ENCODE results near the gene OR8D1. TPM values are rescaled to one million over a fixed set of nuclear protein-coding genes. Genes with fewer than 3 reads are reported as not detected.

The OR8D1 gene
- total RNA-seq, 1 donor from 2014 or later, result not detected

DNA sequence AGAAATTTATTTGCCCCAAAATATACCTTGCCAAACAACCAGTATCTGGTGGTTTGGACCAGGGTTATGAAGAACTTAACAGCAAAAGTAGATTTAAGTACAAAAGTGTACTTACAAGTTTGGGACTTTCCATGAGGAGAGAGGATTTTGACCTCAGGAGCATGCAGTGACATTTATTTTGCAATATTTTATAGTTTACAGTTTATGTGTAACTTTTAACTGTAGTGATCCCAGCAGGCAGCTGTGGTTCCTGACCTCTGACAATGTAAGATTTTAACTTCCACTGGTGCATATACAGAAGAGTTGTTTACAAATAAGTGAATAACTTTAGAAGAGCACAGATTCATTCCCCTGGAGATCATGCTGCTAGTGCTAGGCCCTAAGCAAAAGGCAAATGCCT, 6.7 kb downstream of the OR8D1 start:
- Histone ChIP-seq H3K27me3 (ENCODE audit: control insufficient read depth, insufficient read depth, low read length) (no peaks in the 10 kb centered on the region), H3K36me3 (ENCODE audit: control insufficient read depth, insufficient read depth, low read length) (no peaks in the 10 kb centered on the region), H3K4me3 (ENCODE audit: low read depth, low read length) (no peak overlapping the region)
- DNase-seq (ENCODE audit: low read depth), result no peak
- TF ChIP-seq, protein P1, sequence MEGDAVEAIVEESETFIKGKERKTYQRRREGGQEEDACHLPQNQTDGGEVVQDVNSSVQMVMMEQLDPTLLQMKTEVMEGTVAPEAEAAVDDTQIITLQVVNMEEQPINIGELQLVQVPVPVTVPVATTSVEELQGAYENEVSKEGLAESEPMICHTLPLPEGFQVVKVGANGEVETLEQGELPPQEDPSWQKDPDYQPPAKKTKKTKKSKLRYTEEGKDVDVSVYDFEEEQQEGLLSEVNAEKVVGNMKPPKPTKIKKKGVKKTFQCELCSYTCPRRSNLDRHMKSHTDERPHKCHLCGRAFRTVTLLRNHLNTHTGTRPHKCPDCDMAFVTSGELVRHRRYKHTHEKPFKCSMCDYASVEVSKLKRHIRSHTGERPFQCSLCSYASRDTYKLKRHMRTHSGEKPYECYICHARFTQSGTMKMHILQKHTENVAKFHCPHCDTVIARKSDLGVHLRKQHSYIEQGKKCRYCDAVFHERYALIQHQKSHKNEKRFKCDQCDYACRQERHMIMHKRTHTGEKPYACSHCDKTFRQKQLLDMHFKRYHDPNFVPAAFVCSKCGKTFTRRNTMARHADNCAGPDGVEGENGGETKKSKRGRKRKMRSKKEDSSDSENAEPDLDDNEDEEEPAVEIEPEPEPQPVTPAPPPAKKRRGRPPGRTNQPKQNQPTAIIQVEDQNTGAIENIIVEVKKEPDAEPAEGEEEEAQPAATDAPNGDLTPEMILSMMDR (IDR thresholded peaks at IDR 0.05; ENCODE audit: insufficient read depth, low read length, poor library complexity, severe bottlenecking), result no peak

DNA sequence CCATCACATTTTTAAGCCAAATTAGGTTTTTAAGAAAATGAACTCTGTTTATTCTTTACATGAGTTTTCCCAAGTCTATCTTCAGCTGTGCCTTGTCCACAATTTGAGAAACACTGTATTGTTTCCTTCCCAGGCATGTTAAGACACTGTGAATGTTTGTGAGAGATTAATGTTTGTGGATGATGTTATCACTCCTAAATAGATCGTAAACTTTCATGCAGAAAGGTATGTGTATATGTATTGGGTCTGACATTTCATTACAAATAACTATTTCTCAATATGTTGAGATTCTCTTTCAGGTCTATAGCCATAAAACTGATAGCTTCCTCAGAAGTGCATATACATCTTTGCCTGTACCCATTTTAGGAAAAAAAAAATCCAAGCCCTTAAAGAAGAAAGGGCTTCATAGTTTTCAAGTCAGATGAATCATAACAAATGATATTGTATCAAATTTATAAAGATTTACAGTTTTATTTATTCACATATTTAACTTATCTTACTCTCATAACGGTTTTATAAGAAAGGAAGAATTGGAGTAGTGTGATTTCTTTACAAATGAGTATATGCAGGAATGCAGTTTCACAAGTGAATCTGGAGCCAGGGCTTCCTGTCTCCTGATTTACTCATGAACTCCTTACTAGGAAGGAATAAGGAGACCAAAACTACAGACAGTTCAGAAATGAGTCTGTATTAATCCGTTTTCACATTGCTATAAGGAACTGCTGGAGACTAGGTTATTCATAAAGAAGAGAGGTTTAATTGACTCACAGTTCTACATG, 11.2 kb downstream of the OR8D1 start:
- TF ChIP-seq, protein P1 (IDR thresholded peaks at IDR 0.05; ENCODE audit: insufficient read depth, low read length, poor library complexity, severe bottlenecking), result no peak
- Histone ChIP-seq H3K36me3 (ENCODE audit: control insufficient read depth, insufficient read depth, low read length) (no peaks in the 10 kb centered on the region), H3K27me3 (ENCODE audit: control insufficient read depth, insufficient read depth, low read length) (no peaks in the 10 kb centered on the region), H3K4me3 (ENCODE audit: low read depth, low read length) (no peak overlapping the region)
- no peak for DNase-seq (ENCODE audit: low read depth)

DNA sequence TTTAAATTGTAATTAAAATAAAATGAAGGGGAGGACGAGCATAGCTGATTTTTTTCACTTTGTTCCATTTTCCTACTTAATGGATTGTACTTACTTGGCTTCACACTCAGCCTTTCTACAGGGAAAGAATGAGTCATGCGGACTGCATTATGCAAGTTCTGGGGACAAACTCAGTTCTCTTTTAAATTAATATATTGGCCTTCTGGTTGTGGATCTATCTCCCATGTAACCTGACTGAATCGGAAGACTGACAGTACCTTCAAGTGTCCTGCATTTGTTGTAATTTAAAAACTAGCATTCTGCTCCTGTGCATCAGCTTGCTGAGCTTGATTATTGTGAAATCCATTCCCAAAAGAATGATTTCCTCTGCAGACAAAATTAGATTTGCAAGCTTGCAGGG, 12.2 kb downstream of the OR8D1 start:
- Histone ChIP-seq H3K4me3 (ENCODE audit: low read depth, low read length) (no peak overlapping the region), H3K36me3 (ENCODE audit: control insufficient read depth, insufficient read depth, low read length) (no peaks in the 10 kb centered on the region), H3K27me3 (ENCODE audit: control insufficient read depth, insufficient read depth, low read length) (no peaks in the 10 kb centered on the region)
- no peak for DNase-seq (ENCODE audit: low read depth)
- TF ChIP-seq, protein P1 (IDR thresholded peaks at IDR 0.05; ENCODE audit: insufficient read depth, low read length, poor library complexity, severe bottlenecking), result no peak

DNA sequence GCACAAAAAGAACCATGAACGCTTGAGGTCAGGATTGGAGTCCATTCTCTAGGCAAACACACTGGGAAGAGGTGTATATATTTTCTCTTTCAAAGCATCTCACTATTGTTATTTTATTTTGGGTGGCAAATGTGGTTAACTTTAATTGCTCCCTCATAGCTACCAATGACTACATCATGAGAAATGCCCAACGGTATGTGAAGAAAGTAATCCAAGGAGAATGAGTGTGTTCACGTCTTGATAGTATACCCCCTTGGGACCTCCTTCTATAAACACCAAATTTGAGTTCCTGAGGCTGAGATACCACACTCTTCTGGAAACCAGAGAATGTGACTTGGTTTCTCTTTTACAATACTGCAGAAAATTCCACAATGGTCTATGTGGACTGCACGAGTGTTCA, 15.8 kb downstream of the OR8D1 start:
- TF ChIP-seq, protein P1 (IDR thresholded peaks at IDR 0.05; ENCODE audit: insufficient read depth, low read length, poor library complexity, severe bottlenecking), result no peak
- DNase-seq (ENCODE audit: low read depth), result no peak
- H3K27me3 ChIP-seq (ENCODE audit: control insufficient read depth, insufficient read depth, low read length), result no peaks in the 10 kb centered on the region
- H3K36me3 ChIP-seq (ENCODE audit: control insufficient read depth, insufficient read depth, low read length), result no peaks in the 10 kb centered on the region
- no peak overlapping the region for H3K4me3 ChIP-seq (ENCODE audit: low read depth, low read length)

DNA sequence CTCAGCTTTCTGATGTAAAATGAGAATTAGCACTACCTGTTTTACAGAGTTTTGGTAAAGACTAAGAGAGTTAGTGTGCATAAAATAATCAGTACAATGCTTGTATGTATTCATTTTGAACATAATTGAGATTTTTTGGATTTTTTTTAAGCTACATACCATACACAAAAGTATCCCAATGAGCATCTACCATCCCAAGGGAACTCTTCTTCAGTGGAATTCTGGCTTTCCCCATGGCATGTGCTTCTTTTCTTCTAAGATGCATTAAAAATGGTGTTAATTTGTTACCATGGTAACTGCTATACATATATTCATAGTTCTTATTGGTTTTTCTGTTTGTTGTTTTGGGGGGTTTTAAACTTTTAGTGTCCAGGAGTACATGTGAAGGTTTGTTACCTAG, 17.7 kb downstream of the OR8D1 start:
- H3K4me3 ChIP-seq (ENCODE audit: low read depth, low read length), result no peak overlapping the region
- DNase-seq (ENCODE audit: low read depth), result no peak
- H3K36me3 ChIP-seq (ENCODE audit: control insufficient read depth, insufficient read depth, low read length), result no peaks in the 10 kb centered on the region
- TF ChIP-seq, protein P1 (IDR thresholded peaks at IDR 0.05; ENCODE audit: insufficient read depth, low read length, poor library complexity, severe bottlenecking), result no peak
- H3K27me3 ChIP-seq (ENCODE audit: control insufficient read depth, insufficient read depth, low read length), result no peaks in the 10 kb centered on the region

DNA sequence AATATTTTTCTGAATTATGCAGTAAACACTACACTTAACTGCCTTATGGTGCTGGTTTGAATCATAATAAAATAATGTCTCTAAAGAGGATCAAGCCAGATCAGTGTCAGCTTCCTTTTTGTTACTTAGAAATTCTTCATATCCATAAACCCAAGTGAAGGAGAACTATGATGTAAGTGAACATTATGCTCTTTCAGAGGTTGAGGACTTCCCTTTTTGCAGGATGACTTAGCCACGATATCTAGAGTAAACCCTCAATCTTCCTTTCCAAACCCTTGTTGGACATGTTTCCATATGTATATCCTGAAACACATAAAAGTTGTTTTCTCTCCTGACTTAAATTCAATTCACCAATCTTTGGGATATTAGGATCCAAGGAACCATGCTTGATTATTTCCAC, 19.1 kb downstream of the OR8D1 start:
- no peak overlapping the region for H3K4me3 ChIP-seq (ENCODE audit: low read depth, low read length)
- no peaks in the 10 kb centered on the region for H3K36me3 ChIP-seq (ENCODE audit: control insufficient read depth, insufficient read depth, low read length)
- DNase-seq (ENCODE audit: low read depth), result no peak
- no peaks in the 10 kb centered on the region for H3K27me3 ChIP-seq (ENCODE audit: control insufficient read depth, insufficient read depth, low read length)
- TF ChIP-seq, protein P1 (IDR thresholded peaks at IDR 0.05; ENCODE audit: insufficient read depth, low read length, poor library complexity, severe bottlenecking), result no peak
